ENCODE measurements around the gene BRSK1.

DNA sequence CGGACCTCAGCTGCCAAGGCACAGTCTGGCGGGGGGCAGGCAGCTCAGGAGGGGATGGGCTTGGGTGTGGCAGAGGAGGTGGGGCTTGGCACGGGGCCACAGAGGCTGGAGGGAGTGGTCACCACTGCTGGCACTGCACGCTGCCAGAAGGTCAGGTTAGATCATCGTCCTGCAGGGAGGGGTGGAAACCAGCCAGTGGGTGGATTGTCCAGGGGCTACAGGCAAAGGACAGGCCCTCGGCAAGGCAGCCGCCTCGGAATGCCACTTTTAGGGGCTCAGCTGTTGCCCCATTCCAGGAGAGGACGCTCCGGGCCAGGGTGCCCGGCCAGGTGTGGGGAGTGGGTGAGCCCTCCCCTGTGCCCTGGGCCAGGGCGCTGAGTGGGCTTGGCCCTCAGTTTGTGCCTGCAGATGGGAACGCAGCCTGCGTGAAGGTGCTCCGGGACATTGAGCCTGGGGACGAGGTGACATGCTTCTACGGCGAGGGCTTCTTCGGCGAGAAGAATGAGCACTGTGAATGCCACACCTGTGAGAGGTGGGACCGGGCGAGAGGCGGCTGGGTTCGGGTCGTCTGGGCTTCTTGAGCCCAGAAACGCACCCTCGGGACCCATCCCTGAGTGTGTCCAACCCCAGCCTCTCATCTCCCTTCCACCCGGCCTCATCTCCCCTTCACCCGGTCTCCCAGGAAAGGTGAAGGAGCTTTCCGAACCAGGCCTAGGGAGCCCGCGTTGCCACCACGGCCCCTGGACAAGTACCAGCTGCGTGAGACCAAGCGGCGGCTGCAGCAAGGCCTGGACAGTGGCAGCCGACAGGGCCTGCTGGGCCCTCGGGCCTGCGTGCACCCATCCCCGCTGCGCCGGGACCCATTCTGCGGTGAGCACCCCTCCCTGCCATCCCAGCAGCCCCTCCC, 62.3 kb downstream of the BRSK1 start:
- no peak for TF ChIP-seq POLR2A (IDR thresholded peaks at IDR 0.05)
- no peak for TF ChIP-seq CTCF (IDR thresholded peaks at IDR 0.05 in 8 of 11, conservative IDR thresholded peaks at IDR 0.05 in 3 of 11)
- no peak for TF ChIP-seq POLR2AphosphoS5 (IDR thresholded peaks at IDR 0.05)
